Sciatic nerve (tissue), 2 donors: Measurements from ENCODE around the gene TNXB. TPM values are rescaled to one million over a fixed set of nuclear protein-coding genes. Genes with fewer than 3 reads are reported as not detected.
A peak's percentile ranks its signal among the peaks of the same experiment; 100 is the strongest.

Experiments used
- ATAC-seq: fragments of 200-7000 bp; cut with Tn5 transposase; one replicate; pipeline ENCODE4 v1.9.1; 2020; ENCODE audit warnings: mild to moderate bottlenecking, moderate library complexity
- DNase-seq: peaks from one replicate; pipeline ENCODE4 v3.0.0-alpha.2; 2020; ENCODE audit warnings: low spot score
- intact Hi-C: fragments of 100-400 bp; cut with DNase I; formaldehyde crosslinking; loops from one replicate; pipeline ENCODE4 v1.14.2; 2022
- total RNA-seq: library from RNA; stranded (reverse); fragmentation: NEBNext Ultra II Directional; extraction: Animal tissue kit (Norgen Biotek cat#: 25700); gene quantifications from one replicate; pipeline ENCODE4 v1.2.1, GENCODE V29; 2021
- donor health status: DM: no; HTN: no; CAD: no.
- donor health status: DM: no; HTN: no; CAD: no.

The TNXB gene, protein sequence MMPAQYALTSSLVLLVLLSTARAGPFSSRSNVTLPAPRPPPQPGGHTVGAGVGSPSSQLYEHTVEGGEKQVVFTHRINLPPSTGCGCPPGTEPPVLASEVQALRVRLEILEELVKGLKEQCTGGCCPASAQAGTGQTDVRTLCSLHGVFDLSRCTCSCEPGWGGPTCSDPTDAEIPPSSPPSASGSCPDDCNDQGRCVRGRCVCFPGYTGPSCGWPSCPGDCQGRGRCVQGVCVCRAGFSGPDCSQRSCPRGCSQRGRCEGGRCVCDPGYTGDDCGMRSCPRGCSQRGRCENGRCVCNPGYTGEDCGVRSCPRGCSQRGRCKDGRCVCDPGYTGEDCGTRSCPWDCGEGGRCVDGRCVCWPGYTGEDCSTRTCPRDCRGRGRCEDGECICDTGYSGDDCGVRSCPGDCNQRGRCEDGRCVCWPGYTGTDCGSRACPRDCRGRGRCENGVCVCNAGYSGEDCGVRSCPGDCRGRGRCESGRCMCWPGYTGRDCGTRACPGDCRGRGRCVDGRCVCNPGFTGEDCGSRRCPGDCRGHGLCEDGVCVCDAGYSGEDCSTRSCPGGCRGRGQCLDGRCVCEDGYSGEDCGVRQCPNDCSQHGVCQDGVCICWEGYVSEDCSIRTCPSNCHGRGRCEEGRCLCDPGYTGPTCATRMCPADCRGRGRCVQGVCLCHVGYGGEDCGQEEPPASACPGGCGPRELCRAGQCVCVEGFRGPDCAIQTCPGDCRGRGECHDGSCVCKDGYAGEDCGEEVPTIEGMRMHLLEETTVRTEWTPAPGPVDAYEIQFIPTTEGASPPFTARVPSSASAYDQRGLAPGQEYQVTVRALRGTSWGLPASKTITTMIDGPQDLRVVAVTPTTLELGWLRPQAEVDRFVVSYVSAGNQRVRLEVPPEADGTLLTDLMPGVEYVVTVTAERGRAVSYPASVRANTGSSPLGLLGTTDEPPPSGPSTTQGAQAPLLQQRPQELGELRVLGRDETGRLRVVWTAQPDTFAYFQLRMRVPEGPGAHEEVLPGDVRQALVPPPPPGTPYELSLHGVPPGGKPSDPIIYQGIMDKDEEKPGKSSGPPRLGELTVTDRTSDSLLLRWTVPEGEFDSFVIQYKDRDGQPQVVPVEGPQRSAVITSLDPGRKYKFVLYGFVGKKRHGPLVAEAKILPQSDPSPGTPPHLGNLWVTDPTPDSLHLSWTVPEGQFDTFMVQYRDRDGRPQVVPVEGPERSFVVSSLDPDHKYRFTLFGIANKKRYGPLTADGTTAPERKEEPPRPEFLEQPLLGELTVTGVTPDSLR (N-terminal part only)
- 423 TPM for total RNA-seq

DNA sequence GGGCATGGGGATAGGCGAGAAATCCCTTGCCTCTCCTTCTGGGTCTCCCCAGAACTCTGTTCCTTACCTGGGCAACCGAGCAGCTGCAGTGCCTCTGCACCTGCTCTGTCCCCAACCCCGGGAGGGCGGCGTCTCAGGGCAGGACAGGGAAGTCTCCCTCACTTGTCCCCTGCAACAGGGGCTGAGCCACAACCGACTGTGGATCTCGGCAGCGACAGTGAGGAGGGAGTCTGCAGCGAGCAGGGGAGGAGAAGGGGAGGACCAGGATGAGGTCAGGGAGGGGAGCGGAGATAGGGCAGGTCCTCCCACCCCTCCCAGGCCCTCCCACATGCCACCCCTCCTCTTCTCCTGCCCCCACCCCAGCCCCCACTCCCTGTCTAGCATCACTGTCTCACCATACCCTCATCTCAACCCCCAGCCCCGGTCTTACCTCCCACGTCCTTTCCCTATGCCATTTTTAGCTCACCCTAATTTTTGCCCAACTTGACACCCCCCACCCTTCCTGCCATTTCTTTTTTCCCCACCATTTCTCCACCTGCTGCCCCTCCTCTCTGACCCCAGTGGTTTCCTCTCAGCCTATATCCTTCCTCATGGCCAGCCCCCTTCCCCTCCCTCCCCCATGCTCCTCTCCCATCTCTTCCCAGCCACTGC lies at the start of gene TNXB:
TNXB (minus strand) TSS at position 225 of the 651 bp plus-strand sequence. CDS start 11,140 bp downstream, outside the sequence.
- ATAC-seq (peak; percentile 22), DNase-seq (peak; percentile 74)
- intact Hi-C loops = no loop called here

DNA sequence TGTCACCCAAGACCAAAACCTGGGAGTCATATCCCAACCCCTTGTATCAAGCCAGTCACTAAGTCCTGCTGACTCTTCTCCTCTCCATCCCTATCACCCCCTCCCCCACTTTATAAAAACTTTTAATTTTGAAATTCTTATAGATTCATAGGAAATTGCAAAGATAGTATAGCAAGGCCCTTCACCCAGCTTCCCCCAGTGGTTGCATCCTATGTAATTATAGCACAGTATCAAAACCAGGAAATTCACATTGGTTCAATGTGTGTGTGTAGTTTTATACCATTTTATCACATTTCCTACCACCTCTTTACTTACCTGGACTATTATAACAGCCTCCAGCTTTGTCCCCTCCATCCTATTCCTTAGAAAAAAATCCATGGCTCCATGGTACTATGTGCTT lies 48.9 kb upstream of the TNXB start:
- ATAC-seq = no peak
- no peak for DNase-seq
- intact Hi-C loops = no loop called here

DNA sequence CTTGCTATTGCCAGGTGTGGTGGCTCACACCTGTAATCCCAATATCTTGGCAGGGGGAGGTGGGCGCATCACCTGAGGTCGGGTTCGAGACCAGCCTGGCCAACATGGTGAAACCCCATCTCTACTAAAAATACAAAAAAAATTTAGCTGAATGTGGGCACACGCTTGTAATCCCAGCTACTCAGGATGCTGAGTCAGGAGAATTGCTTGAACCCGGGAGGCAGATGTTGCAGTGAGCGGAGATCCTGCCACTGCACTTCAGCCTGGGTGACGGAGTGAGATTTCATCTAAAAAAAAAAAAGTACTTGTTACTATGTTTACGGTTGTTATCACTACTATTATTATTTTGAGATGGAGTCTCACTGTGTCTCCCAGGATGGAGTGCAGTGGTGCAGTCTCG lies 47.8 kb upstream of the TNXB start:
- no peak for DNase-seq
- intact Hi-C loops = no loop called here
- no peak for ATAC-seq

DNA sequence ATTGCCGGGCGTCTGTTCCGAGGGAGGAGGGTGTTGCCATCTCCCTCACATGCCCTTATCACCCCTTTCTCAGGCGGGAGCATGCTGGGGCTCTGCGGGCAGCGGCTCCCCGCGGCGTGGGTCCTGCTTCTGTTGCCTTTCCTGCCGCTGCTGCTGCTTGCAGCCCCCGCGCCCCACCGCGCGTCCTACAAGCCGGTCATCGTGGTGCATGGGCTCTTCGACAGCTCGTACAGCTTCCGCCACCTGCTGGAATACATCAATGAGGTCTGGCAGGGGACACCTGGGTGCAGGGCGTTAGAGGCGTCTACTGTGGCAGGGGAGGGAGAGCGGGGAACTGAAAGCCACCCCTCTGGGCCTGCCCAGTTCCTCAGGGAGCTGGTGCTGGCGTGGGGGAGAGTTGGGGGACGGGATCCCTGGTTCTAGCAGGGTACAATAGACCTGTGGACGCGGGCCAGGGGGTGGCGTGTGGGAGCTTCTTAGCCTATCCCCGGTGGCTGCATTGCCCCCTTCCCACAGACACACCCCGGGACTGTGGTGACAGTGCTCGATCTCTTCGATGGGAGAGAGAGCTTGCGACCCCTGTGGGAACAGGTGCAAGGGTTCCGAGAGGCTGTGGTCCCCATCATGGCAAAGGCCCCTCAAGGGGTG lies 45.5 kb upstream of the TNXB start:
- peak; percentile 77 for DNase-seq
- intact Hi-C loops = no loop called here
- ATAC-seq = peak; percentile 69

DNA sequence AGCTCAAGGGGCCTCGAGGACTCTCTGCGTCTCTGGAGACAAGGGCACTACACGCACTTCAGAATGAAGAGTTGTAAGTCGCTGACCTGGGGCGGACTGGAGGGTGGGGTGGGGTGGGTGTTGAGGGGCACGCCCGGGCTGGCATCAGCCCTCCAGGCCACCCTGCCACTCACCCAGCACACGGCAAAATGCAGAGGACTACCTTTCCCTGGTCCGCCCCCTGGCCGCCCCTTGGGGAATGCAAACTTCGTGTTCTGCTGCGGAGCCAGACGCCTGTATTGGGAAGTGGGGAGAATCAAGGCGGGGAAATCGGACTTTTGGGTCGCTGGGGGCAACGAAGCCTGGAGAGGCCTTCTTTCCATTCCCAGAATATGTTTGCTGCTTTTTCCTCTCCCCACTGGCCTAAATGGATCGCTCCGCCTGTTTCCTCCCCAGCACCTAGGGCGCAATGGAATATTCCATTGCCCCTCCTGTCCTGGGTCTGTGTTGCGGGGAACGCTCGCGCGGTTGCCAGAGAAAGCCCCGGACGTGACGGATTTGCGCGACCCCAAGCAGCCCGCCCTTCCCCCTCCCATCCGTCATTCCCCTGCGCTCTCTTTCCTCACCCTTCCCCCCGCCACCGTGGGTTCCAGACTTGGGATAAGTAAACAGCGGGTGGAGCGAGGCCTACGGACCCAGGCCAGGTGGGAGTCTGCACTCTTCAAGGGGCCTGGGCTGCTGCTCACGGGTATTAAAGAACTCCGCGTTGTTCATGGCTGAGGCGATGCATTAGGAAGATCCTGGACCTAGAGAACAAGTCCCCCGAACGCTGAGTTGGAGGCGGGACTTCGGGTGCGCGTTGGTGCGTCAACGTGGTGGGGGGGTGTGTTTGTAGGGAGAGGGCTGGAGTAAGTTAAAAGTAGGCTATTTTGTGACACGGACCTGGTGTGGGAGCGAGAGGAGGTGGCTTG lies 44.7 kb upstream of the TNXB start, which contains the start of gene PPT2:
PPT2 (plus strand) TSS at position 578 of the 950 bp plus-strand sequence. CDS start 454 bp downstream, outside the sequence.
- ATAC-seq (peak; percentile 93), DNase-seq (peak; percentile 93)
- intact Hi-C loops = no loop called here

DNA sequence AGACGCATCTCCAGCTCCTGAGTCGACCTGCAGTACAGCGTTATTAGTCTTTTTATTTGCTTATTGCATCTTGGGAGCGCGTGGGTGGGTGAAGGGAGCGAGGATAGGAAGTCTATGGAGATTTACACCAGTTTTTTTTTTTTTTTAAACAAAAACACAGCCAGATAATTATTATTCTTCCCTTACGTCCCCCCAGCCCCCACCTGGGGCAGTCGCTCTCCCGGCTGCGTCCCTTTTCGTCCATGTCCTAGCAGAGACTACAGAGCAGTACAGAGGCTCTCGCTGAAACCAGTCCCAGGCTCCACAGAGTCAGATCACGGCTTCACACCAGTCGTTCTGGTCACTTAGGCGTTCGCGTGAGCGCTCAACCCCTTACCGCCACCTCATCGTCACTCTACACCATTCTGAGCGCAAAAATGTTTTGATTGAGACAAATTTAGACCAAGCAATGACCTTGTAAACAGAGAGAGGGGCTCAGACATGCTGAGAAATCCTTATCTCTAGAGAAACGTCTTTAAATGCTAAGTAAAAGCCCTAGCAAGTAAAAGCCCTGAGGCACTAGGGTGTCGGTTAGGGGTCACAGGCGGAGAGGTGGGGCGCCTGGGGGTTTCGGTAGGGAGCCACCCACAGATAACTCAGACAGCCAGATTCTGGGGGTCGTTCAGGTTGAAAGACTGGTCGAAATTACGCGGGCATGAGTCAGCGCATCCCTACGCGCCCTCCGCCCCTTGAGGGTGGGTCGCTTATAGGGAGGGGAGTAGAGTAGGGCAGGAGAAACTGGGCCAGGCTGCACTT lies 43.8 kb upstream of the TNXB start:
- DNase-seq = peak; percentile 71
- peak; percentile 52 for ATAC-seq
- intact Hi-C loops = no loop called here

DNA sequence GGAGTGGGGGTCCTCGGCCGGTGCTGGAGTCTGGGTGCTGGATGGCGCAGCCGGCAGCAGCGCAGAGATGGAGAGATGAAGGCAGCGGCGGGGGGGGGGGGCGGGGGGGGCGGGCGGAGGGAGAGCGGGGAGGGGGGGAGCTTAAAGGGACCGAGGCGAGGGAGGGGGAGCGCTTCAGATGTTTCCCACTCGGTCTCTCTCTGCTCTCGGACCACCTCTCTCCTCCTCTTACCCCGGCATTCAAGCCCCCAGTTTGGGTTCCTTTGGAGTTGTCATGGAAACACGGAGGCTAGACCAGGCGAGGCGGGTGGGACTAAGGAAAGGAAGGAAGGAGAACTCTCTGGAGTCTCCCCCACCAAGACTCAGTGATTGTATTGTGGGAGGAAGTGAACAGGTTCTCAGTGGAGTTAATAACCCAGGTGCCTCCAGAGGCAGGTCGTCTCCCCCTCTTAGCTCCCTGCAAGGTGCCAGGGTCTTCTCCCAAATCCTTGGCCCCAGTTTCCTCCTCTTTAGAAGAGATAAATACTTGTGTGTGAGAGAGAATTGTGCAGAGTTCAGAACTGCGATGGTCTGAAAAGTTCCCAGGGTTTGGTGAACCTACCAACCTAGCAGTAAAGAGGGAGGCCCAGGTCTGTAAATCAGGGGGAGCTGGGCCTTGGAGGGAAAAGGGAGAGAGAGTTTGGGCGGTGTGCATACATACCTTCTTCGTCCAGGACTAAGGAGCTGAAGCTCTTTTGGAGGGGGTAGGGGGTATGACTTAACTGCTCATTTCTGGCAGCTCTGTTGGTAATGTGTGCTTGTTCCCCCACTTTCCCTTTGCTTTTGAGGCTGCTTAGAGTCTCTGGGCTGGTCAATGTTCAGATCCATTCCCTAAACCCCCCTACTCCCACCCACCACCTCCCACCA lies 43.0 kb upstream of the TNXB start, which contains the start of gene PRRT1:
PRRT1 (minus strand) TSS at position 77 of the 906 bp plus-strand sequence. CDS start 112 bp downstream, outside the sequence.
- ATAC-seq = no peak
- no peak for DNase-seq
- intact Hi-C loops = no loop called here

DNA sequence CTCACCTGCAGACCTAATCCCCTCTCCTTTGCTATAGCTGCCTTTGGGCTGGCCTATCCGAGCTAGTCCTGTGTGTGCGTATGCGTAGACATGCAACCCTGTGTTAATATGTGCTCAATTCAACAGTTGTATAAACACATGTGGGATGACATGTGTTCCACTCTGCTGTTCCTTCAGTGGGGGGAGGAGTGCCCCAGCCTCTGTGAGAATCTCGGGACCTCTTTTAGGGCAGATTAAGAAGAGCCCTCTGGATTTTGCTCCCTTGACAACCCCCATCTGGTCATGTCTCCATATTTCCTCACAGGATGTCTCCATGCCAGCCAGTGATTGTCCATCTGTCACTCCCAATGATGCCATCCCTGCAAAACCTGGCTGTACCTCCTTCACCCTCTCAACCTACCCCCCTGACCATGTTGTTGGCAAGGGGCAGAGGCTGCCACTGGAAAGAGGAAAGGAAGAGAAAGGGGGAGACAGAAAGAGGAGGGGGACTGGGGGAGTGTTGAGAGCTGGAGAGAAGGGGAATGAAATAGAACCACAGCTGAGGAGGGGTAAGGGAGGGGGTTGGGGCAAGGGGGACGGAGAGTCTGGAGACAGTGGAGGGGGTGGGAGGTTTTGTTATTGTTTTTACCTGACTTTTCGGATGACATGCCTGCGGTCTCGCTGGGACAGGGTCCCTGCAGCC lies 42.2 kb upstream of the TNXB start:
- DNase-seq = no peak
- ATAC-seq = no peak
- intact Hi-C loops = no loop called here

DNA sequence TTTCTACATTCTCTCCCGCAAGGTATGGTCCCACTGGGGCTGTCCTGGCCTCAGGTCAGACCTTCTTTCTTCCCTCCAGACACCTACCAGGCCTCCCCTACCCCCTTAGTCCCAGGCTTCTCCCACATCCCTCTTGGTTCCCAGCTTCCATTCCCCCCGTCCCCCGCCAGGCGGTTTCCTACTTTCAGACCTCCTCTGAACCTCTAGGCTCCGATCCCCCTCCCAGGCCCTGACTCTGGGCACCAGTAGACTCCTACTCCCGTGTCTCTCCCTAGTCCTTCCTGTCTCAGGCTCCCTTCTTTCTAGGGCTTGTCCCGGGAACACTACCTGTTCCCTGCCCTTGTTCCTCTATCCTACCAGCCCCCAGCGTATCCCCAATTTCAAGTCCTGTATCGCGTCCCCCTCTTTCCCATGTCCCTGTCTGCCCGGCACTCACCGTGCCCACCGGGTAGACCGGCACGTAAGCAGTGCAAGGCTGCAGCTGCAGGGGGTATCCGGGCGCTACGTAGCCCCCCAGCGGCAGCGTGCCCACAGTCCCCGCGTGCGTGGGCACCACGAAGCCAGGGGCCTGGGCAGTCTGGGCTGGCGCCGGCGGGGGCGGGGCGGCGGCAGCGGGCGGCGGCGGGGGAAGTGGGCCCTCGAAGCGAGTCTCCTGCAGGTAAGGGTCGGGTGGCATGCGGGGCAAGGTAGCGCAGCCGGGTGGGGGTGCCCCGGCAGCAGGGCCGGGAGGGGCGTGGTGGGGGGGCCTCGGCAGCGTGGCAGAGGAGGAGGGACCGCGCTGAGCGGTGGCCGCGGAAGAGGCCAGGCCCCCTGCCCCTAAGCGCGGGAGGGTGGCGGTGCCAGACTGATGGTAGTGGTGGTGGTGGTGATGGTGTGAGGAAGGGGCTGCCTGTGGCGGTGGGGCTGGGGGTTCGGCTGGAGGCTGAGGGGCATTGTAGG lies 41.1 kb upstream of the TNXB start:
- no peak for ATAC-seq
- intact Hi-C loops = no loop called here
- no peak for DNase-seq

DNA sequence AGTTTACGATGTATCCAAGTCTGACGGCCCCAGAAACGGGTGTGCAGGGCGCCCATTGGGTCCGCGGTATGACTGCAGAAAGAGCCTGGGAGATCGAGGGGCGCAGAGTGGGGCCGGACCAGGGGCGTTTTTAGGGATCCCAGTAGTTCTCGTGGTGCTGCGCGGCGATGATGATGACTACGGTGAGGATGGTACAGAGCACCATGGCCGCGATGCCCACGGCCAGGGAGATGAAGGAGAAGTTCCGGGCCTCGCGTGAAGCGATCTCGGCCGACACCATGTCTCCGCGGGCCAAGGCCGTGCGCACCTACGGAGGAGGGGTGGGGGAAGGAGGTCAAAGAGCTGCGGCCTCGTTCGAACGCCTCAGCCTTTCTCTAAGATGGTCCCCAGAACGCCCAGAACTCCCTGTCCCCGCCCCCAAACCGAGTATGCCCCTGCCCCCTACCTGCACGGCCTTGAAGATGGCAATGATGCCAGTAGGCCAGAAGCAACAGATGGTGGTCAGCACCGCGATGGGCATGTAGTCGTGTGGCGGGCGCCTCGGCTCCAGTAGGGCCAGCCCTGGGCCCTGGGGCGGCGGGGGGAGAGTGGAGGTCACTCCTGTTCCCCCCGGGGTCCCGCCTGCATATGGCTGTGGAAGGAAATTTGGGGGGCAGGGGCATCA lies 40.1 kb upstream of the TNXB start:
- ATAC-seq = no peak
- intact Hi-C loops = no loop called here
- no peak for DNase-seq

DNA sequence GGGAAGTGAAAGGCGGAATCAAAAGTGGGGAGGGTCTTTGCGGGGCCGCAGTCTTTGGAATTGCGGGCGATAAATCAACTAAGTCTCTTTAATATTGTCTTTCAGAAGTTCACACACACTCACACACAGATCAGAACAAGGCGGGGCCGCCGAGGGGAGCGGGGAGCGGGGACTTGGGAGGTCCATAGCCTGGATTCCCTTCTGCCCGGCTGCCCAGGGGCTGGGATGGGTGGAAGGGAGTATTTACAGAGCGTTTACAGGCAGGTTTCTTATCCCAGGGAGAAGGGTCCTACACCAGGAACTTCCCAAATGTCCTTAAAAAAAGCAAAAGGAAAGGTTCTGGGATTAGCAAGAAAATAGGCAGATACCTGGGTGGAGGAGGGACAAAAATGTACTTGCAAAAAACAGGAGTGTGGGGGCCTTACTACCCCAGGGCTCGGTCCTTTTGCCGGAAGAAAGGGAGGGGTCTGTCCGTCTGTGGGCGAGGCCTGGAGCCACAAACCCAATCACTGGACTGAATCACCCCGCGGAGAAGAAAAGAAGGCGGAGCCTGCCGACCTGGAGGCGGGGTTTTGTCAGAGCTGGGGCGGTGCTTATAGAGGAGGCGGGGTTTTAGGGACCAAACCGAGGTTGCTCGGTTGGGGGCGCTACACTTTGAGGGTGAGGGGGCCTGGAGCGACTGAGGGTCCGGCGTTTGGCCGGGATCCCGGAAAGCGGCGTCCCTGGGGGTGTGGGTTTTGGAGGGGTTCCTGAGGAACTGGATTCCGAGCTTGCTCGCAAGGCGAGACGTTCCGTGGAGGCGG lies 39.4 kb upstream of the TNXB start:
- DNase-seq (peak; percentile 87), ATAC-seq (peak; percentile 37)
- intact Hi-C loops = no loop called here

DNA sequence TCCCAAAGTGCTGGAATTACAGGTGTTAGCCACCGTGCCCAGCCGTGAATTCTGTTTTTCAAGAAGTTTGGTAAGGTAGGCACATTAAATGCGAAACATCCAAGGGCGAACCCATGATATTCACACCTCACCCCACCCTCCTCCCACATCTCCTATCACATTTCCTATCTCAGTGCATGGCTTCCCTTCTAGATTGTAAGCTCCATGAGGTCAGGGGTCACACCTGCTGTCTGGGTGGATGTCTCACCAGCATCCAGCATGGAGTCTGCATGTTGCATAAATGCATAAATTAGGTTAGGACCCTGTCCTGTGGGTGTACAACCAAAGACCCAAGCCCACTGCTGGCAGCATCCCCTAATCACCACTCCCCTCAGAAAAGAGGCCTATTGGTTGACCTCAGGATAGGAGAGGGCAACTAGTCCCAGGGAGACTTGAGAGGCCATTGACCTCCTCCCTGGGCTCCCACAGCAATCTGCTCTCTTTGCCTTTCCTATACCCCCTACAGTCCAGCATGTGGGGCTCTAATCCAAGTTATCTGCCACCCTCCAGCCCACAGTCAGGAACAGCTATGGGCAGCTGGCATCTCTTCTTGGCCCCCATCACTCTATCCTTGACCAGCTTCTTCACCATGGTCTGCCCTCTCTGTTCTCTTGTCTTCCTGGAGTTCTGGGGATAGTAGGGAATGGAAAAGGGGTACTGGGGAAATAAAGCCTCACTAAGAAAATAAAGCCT lies 38.4 kb upstream of the TNXB start:
- no peak for ATAC-seq
- intact Hi-C loops = no loop called here

More for the DNA sequence above, 38.4 kb upstream of the TNXB start:
- no peak for DNase-seq
